Ovary (tissue), 3 donors: ENCODE results near the gene CTBS.

Experiments used
- CTCF ChIP-seq, 3 donors: fragments of 450-650 bp in 2 of 3; fragments of 200-600 bp in 1 of 3; IDR thresholded peaks; one replicate each; pipeline versions ENCODE4 v1.5.1 to v1.8.0; 2016 to 2022; ENCODE audit warnings: antibody characterized with exemption in 3 of 3, mild to moderate bottlenecking in 1 of 3
- EP300 ChIP-seq: sonication (generic); formaldehyde crosslinking; IDR thresholded peaks from one replicate; pipeline ENCODE4 v1.6.1; 2017; ENCODE audit warnings: antibody characterized with exemption
- donor health status: DM: no; HTN: no; CAD: no.

- TF ChIP-seq CTCF (IDR thresholded peaks at IDR 0.05): no peak
- TF ChIP-seq EP300: no peak
Measured at GRCh38 chr1:84585803-84586202, 11.6 kb upstream of the CTBS start.
